T-helper 2 cell (primary cell): Measurements from ENCODE around the gene ITGB1.
A peak's percentile ranks its signal among the peaks of the same experiment; 100 is the strongest.

ENCODE experiments used
- DNase-seq, 5 experiments: peaks; one replicate each; pipeline versions ENCODE4 v3.0.0 to v3.0.0-alpha.2; 2012 to 2022

Gene ITGB1

GRCh38 chr10:32887481-32887880 is 70.5 kb downstream of the ITGB1 start:
- DNase-seq = no peak

- no peak for DNase-seq
Measured at GRCh38 chr10:32882076-32882475, 76.0 kb downstream of the ITGB1 start.

GRCh38 chr10:32878646-32879045 is 79.4 kb downstream of the ITGB1 start:
- DNase-seq = no peak

GRCh38 chr10:32877915-32878314 is 80.1 kb downstream of the ITGB1 start:
- DNase-seq = no peak

- DNase-seq = no peak
Measured at GRCh38 chr10:32865170-32865569, 92.9 kb downstream of the ITGB1 start.

- peak in 1 of 5 experiments; percentile 31 for DNase-seq
Measured at GRCh38 chr10:32854435-32854834, 103.6 kb downstream of the ITGB1 start.

GRCh38 chr10:32851301-32851700 is 106.7 kb downstream of the ITGB1 start:
- DNase-seq = no peak
